Hypothalamus (tissue), 51 donors: Measurements from ENCODE around the gene ZNF217.
A peak's percentile ranks its signal among the peaks of the same experiment; 100 is the strongest.
"Not testable (repeated sequence)": the region's sequence is repeated elsewhere in the genome, so short reads cannot be mapped to it uniquely, and the experiment has no call there.

ENCODE experiments used
- DNase-seq, 51 donors: peaks; one replicate each; lab custom pipeline; 2025; lab: John Stamatoyannopoulos, UW

ZNF217 gene

DNA sequence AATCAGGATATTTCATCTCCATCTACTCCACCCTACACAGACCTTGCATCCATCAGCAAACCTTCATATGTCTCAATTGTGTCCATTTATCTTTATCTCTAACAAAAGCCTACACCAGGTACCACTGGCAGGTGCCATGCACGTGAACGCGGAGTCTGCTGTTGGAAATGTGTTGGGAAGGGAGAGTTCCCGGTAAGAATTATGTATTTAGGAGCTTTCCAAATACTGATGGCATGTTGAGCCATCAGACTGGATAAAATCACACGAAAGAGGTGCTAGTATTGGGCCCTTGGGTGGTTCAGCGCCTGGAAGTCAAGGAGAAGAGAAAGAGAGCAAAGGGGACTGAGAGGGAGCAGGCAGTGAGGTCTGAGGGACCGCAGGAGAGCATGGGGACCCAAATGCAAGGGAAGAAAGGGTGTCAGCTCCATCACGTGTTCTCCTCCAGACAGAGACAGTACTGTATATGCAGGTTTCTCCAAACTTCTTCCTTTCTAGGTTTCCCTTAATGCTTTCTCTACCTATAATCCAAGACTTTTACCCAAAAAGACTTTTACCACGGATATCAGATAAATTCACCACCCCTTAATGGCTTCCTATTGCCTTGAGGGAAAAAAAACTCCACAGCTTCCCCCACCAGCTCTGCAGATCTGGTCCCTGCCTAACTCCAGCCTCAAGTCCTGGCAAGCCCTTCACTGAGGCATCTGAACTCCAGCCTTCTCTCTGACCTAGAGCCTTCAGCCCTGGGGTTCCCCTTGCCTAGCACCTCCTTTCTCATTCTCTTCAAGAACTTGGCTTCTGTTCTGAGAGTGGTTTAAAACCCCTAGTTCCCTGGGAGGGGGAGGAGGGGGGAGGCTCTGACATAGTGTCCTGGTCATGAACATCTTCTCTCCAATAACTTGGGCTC lies 4.8 kb upstream of the ZNF217 start:
- no peak for DNase-seq

DNA sequence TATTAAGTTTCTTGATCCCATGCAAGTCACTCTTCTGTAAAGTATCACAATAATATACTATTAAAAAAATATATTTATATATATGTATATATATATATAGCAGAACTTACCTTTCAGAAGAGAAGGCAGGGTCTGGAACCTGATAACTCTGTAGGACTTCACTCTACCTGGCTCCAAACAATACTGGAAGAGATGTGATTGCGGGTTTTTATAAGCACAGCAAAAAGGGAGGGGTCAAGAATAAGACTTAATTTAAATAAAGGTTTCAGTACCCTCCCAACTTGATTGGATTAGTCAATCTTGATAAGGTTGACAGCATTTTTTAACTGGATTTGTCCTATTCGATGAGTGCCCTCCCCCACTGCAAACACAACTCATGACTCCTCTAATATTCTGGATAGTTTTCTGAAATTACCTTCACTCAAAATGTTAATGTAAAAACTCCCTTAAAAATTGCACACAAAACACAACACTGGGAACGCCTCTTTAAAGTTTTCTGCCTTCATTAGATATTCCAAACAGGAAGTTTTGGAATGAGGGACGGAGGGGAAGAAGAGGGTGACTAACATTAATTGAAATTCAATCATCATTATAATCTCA lies 4.0 kb upstream of the ZNF217 start:
- DNase-seq = no peak

DNA sequence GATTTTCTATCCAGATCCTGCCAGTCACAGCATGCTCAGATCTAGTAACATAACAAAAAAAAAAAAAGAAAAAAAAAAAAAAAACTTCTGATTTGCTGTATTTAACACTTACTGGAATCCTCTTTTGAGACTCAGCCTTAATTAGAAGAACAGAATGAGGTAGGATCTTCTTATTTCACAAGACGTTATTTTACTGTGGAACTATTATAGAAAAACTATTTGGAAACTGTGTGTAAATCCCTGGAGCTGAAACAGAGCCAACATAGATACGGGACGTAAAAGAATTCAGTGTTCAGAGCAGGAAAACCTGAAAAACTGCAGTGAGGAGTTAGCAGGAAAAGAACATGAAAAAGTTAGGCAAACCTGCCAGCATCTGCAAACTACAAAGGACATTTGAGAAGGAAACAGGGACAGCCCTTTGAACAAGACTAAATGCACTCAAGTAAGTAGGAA lies 3.4 kb upstream of the ZNF217 start:
- DNase-seq = no peak

DNA sequence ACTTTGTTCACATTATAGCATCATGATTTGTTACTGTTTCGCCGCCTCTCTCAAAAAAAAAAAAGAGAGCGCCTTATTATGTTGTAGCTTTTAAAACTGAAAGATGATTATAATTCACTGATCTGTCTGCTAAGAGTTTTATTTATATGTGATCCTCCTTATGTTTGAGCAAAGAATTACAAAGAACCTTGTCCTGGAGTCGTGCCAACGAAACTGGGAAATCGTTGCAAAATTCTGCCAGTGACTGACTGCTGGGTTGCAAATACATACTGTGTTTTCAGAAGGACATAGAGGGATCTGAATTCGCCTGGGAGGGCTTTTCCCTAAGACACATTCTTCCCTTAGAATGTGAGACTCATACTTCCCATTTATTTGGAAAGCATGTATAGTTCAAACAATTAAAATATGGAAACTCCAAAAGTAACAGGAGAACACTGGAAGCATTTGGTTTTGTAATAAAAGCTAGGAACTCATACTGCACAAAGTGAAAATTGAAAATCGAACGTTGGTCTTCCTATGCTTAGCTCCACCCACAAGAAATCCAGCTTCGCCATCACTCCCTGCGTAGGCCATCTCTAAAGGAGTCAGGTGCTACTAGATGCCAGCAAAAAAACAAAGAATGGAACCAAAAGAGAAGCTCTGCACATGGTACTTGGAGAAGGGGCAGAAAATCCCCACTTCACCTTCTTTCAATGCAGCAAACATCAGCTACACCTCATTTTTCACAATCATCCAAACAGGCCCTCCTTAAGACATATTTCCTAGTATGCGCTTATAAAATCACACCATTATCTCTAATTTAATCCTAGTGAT lies 2.8 kb upstream of the ZNF217 start:
- peak in 1 of 51 donors; percentile 27 for DNase-seq

DNA sequence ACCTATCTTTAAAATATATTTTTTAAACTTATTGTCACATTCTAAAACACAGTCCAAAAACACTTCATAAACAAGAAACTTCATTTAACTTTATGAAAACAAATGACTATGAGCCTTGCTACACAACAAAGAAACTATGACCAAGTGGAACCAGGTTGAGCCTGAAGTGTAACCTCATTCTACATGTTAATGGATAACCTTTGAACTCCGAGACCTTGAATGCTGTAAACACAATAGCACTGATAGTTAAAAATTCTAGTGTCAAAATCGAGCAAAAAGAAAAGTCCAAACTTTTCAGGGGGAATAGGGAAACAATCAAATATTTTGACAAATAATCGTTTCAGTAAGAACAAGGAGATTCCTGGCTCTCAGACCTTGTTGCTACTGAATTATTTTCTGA lies 2.1 kb upstream of the ZNF217 start:
- DNase-seq = not testable (repeated sequence)

DNA sequence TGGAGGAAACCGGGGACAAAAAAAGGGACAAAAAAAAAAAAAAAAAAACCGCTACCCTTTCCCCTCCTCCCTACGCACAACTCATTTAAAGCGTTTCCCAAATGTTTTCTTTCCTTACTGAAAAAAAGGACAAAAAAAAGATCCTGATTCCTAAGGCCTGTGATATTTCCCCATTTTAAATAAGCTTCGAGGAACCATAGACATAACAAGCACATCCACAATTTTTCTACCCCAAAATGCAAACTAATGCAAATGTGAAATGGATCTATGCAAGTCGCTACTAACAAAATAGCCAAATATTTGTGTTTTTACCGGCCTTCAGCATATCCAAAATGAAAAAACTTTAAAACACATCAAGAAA lies 1.4 kb upstream of the ZNF217 start:
- DNase-seq = no peak

DNA sequence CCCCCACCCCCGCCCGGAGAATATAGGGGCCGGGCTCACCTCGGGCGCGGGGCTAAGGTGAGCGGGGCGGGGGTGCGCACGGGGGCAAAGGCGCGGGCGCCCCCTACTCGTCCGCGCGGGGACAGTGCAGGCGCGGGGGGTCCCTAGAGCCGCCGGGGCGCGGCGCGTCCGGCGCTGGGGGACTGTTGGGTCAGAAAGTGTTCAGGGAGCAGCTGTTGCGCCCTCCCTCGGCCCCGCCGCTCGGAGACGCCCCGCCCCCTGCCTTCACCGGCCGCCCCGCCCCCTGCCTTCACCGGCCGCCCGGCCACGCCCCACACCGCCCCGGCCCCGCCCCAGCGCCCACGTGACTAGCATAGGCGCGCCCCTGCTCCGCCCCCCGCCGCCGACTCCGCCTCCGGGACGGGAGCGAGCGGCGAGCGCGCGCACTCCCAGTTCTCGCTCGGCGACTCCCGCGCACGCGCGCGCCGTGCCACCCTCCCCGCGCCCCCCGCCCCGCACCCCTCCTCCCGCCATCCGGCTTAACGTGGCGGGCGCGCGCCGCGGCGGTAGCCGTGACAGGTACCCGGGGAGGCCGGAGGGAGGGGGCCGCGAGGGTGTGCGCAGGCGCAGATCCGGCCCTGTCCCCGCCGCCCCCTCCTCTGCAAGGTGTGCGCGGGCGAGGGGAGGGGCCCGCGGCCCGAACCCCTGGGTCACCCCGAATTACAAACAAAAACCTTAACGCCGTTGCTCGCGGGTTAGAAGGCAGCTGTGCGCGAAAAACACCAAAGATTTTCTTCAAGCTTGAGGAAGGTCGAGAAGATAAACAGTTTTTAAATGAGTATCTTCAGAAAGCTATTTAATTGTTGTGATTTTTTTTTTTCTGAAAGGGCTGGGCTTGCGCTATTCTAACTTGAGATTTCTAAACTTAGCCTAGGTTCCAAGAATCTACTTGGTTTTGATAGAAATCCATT lies 704 bp upstream of the ZNF217 start:
- peak; percentile 34 to 99 (median 93) for DNase-seq

DNA sequence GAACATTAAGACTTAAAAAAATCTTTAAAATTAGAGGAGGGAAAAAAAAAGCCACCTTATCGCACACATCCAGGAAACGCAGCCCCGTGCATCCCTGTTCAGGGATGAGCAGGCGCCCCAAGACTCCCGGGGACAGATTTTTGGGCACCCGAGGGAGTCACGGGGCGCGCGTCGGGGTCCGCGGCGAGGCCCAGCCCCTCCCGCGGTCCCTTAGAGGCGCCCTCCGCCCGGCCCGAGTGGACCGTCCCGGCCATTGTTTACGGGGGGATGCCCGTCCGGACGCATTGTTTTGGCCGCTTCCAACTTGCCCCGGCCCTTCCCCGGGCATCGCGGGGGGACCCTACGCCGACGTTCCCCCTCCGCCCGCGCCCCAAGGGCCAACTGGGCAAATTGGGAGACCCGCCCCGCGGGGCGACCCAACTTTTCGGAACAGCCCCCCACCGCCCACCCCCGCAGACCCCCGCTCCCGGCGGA lies 610 bp downstream of the ZNF217 start:
- DNase-seq = peak in 11 of 51 donors; percentile 16 to 50 (median 39)

DNA sequence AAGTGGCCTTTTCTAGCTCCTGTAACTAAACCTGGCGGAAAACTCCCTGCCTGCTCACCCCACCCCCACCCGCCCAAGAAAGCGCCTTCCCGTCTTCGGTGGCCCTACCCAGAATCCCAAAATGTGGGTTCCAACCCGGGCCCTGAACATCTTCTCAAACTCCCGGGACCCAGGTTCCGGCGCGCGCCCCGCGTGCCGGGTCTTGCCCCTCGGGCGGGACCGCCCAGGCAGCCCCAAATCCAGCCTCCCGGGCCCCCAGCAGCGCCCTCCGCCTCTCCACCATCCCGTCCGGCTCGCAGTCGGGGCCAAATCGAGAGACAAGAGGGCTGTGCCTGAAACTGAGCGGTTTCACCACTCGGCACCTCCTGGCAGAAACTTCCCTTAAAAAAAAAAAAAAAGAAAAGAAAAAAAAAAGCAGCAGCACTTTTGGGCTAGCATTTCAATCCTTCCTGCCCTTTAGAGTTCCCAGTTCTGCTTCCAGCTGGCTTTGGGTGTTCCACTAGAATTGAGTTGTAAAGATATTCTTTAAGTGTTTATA lies 1.1 kb downstream of the ZNF217 start:
- DNase-seq = peak in 13 of 51 donors; percentile 9 to 49 (median 19)

DNA sequence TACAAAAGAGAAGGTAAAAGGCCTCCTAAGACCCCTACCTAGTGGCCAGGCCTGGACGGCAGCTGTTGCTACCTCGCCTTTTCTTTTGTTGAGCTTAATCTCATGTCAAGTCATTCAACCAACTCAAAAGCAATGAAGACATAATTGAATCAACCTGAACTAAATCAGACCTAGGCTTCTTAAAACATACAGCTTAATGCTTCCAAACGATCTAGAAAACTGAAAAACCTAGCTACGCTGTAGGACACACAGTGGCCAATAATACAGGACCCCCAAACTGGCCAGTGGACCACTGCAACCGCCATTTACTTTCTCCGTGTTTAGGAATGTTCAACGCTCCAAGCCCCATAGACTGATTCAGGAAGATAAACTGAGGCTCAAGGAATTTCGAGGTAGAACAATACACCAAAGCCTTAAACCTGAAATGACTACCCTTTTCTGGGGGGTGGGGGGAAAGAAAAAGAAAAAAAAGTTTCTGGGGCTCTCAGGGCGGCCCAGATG lies 1.6 kb downstream of the ZNF217 start:
- not testable (repeated sequence) for DNase-seq

DNA sequence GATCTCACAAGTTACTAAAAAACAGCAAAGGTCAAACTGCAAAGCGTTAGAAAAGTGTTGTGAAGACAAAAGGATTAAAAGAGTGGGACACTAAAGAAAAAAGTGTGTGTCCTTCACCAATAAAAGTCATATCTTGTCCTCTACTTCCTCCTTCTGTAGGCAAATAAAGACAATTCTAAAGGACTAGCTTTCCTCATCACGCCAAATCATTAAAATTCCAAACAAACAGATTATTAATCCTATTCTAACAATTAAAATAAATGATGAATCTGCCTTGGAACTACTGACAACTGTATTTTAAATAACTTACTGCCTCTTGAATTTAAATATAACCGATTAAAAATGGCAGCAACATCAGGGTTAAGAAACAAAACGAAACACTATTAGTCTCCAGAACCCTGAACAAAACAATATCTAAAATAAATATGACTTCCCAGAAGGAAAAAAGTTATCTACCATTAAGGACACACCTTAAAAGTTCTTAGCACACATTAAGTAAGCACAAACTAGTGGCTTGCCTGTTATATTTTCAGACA lies 2.4 kb downstream of the ZNF217 start:
- not testable (repeated sequence) for DNase-seq

DNA sequence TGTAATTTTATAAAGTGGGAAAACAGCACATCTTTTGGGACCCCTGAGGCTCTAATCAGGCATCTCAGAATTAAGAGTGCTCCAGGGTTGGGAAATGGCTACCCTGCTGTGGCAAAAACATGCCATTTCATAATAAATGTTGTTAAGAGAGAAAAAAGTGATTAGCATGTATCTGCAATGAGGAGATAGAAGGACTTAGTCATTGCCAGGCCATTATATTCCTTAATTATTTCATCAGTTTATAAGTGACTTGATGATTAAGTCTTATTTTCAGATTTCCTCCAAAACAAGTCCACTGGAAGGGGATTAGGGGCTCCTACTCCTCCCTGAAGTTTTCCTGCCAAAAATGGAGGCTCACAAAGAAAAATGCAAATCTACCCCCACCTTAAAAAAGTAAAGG lies 3.0 kb downstream of the ZNF217 start:
- DNase-seq = not testable (repeated sequence)

DNA sequence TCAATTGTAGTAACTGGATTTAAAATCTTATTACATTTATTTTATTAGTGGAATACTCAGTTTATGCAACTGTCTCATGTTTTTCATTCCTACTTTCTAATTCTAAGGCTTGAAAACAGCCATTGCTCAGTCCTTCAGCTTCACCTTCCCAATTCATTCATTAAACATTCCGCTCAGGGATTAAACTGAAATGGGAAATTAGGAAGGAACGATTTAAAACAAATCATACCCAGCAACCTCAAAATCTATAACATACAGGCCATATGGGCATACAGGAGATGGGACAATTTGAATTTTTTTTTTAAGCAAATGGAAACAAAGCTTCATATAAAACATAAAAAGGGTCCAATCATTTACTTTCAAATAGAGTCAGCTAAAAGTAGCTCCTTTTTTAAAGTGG lies 3.5 kb downstream of the ZNF217 start:
- DNase-seq = not testable (repeated sequence)

DNA sequence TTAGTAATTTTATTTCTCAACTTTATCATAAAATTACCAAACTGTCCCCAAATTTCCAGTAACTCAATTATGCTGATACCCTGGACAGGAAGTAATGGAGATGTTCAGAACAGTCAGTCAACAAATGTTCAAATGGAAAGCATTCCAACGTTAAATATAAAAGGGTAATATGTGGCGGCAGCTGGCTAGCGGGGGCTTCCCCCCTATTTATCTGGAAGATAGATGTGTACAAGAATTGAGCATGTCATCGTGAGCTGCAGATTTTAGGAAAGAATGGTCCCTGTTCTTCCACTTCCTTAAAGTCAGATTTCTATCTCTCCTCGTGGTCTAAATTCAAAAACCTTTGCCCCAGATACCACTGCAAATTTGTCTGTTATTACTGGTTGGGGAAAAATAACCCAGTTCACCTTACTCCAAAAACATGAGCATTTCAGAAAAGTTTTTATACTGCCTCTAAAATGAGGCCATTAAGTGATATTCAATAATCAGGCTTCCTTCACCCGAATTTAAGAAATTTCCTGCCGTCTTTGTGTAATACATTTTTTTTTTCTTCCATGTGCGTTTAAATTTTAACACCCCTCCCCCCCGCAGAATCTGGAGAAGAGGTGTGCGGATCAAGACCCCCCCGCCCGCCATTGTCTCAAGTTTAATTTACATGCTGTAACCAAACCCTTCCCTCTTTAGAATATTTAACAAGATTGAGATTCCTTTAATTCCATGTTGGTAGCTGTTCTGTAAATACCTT lies 4.1 kb downstream of the ZNF217 start:
- DNase-seq = not testable (repeated sequence)

DNA sequence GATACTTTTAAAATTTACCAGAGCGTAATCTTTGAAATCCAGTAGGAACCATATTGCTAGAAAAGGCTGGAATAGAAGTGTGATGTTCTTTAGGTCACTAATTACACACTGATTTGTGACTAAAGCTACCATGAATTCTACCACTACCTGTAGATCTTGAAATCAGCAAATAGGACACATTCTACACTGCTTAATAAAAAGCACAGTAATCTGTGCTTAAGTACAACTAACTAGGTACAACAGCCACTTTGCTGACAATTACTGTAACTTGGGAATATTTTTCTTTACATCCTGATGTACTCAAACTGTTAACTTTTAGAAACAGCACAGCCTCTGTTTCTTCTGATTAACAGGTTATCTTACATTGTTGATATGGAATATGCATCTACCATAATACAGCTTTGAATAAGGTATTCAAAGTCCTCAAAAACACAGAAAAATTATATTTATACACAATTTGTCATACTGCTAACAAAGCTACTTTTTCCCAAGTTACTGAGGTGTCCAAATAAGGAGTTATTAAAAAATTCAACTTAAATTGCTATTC lies 6.4 kb downstream of the ZNF217 start:
- DNase-seq = not testable (repeated sequence)

DNA sequence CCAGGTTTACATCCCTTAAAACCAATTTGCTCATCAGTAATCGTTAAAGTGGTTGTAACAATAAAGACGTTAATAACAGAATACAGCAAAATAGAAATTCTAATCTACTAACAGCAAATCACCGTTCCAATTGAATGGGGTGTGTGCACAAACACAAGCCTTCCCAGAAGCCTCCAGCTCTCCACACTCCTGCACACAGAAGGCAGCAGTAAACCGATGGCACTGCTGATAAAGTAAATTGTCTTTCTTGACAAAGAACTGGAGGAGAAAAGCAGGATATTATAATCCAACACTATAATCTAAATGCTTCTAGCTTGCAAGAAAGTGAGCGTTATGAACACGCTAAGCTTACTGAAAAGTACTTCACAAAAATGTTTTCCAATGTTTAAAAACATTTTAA lies 7.0 kb downstream of the ZNF217 start:
- DNase-seq = no peak

DNA sequence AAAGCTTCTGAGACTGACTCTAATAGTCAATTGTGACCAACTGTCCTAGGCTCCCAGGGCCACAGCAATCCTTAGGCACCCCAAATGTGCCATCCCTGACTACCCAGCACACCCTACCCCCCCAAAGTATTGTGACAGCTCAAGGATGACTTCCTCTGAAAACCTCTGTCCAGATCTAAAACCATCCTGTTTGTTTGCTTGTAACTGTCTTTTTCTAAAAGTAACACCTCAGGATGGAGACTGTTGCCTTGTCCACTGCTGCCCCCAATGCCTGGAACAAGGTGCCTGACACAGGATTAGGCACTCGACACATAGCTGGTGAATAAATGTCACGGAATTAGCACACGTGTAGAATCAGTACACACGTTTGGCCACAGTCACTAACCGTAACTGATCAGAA lies 7.7 kb downstream of the ZNF217 start:
- DNase-seq = not testable (repeated sequence)

DNA sequence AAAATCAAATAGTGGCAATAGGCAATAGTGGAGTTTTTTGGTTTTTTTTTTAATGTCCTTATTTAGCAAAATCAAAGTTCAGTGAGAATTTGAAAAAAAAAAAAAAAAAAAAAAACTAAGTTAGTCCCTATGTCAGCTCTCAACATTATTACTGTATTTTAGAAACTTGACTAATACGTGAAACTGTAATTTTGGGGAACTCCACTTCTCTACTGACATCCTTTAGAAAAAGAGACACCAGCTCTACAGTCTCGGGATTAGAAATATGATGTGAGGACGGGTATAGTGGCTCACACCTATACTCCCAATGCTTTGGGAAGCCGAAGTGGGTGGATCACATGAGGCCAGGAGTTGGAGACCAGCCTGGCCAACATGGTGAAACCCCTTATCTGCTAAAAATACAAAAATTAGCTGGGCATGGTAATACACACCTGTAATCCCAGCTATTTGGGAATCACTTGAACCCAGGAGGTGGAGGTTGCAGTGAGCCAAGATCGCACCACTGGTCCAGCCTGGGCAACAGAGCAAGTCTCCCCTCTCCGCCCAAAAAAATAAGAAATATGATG lies 8.6 kb downstream of the ZNF217 start:
- DNase-seq = not testable (repeated sequence)
